Mesothelial cell of epicardium (in vitro differentiated cells): ENCODE measurements around the gene RAB31. TPM values are rescaled to one million over a fixed set of nuclear protein-coding genes. Genes with fewer than 3 reads are reported as not detected.
A peak's percentile ranks its signal among the peaks of the same experiment; 100 is the strongest.
"Not testable (repeated sequence)": the region's sequence is repeated elsewhere in the genome, so short reads cannot be mapped to it uniquely, and the experiment has no call there.

Source experiments
- DNase-seq, 2 experiments: peaks; one replicate each; pipeline ENCODE4 v3.0.0; 2021; ENCODE audit warnings: low spot score in 2 of 2; ENCODE audit not compliant: unreplicated experiment in 2 of 2
- H3K27ac Mint-ChIP-seq: 2 replicates; pipeline ENCODE4 v1.8.0; 2021; ENCODE audit warnings: mixed read lengths
- H3K27me3 Mint-ChIP-seq: 2 replicates; pipeline ENCODE4 v1.8.0; 2021; ENCODE audit warnings: low read depth, mixed read lengths
- H3K36me3 Mint-ChIP-seq: 2 replicates; pipeline ENCODE4 v1.8.0; 2021; ENCODE audit warnings: mixed read lengths
- H3K4me1 Mint-ChIP-seq: 2 replicates; pipeline ENCODE4 v1.8.0; 2021; ENCODE audit warnings: mixed read lengths
- H3K4me3 Mint-ChIP-seq: 2 replicates; pipeline ENCODE4 v1.8.0; 2021; ENCODE audit warnings: mild to moderate bottlenecking, moderate library complexity, mixed read lengths
- H3K9me3 Mint-ChIP-seq: 2 replicates; pipeline ENCODE4 v1.8.0; 2021; ENCODE audit warnings: mixed read lengths
- total RNA-seq: library from RNA; stranded (reverse); gene quantifications from 3 replicates; pipeline ENCODE4 v1.2.1, GENCODE V29; 2021
- TF ChIP-seq, protein P1 (sequence below): fragments of 200-600 bp; sonication (generic); IDR thresholded peaks from one replicate; pipeline ENCODE4 v1.5.0; 2021; ENCODE audit warnings: antibody characterized with exemption; ENCODE audit not compliant: unreplicated experiment

The RAB31 gene
- total RNA-seq, 1 donor from 2014 or later = 21.8 TPM

DNA sequence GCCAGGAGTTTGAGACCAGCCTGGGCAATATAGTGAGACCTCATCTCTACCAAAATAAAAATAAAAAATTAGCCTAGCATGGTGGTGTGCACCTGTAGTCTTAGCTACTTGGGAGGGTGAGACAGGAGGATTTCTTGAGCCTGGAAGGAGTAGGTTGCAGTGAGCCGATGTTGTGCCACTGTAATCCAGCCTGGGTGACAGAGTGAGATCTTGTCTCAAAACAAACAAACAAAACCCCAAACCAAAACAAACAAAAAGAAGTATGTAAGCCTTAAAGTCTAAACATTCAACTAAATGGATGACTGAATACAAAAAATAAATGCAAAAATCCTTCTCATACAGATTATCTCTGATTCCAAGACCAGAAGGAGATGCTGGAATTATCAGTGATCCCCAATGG, 58.6 kb downstream of the RAB31 start:
- H3K4me1 Mint-ChIP-seq = peaks cover 17% of the 10 kb centered on the region
- H3K36me3 Mint-ChIP-seq = peaks cover 8% of the 10 kb centered on the region
- no peak overlapping the region for H3K27ac Mint-ChIP-seq
- no peak for DNase-seq
- no peak overlapping the region for H3K4me3 Mint-ChIP-seq
- H3K9me3 Mint-ChIP-seq = peaks cover 14% of the 10 kb centered on the region
- TF ChIP-seq, protein P1, sequence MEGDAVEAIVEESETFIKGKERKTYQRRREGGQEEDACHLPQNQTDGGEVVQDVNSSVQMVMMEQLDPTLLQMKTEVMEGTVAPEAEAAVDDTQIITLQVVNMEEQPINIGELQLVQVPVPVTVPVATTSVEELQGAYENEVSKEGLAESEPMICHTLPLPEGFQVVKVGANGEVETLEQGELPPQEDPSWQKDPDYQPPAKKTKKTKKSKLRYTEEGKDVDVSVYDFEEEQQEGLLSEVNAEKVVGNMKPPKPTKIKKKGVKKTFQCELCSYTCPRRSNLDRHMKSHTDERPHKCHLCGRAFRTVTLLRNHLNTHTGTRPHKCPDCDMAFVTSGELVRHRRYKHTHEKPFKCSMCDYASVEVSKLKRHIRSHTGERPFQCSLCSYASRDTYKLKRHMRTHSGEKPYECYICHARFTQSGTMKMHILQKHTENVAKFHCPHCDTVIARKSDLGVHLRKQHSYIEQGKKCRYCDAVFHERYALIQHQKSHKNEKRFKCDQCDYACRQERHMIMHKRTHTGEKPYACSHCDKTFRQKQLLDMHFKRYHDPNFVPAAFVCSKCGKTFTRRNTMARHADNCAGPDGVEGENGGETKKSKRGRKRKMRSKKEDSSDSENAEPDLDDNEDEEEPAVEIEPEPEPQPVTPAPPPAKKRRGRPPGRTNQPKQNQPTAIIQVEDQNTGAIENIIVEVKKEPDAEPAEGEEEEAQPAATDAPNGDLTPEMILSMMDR = no peak
- no peaks in the 10 kb centered on the region for H3K27me3 Mint-ChIP-seq

DNA sequence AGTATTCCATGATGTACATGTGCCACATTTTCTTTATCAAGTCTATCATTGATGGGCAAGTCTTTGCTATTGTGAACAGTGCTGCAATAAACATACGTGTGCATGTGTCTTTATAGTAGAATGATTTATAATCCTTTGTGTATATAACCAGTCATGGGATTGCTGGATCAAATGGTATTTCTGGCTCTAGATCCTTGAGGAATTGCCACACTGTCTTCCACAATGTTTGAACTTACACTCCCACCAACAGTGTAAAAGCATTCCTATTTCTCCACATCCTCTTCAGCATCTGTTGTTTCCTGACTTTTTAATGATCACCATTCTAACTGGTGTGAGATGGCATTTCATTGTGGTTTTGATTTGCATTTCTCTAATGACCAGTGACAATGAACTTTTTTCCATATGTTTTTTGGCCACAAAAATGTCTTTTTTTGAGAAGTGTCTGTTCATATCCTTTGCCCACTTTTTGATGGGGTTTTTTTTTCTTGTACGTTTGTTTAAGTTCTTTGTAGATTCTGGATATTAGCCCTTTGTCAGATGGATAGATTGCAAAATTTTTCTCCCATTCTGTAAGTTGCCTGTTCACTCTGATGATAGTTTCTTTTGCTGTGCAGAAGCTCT, 60.1 kb downstream of the RAB31 start:
- peaks cover 17% of the 10 kb centered on the region for H3K4me1 Mint-ChIP-seq
- H3K36me3 Mint-ChIP-seq, H3K4me3 Mint-ChIP-seq, DNase-seq, H3K9me3 Mint-ChIP-seq, H3K27ac Mint-ChIP-seq, H3K27me3 Mint-ChIP-seq: not testable (repeated sequence)

DNA sequence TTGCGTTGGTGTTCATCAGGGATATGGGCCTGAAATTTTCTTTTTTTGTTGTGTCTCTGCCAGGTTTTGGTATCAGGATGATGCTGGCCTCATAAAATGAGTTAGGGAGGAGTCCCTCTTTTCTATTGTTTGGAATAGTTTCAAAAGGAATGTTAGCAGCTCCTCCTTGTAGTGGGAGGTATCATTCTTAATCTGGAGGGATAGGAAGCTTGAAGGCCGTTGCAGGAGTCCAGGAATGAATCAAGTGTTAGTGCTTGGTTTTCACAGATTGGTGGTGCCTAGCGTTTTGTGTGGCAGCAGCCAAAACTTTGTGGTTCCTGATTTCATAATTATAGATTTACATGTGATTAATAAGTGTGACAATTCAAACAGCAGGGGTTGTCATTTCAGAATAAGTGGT, 62.0 kb downstream of the RAB31 start:
- not testable (repeated sequence) for H3K27me3 Mint-ChIP-seq, H3K27ac Mint-ChIP-seq, DNase-seq, H3K4me3 Mint-ChIP-seq, H3K36me3 Mint-ChIP-seq, H3K9me3 Mint-ChIP-seq
- H3K4me1 Mint-ChIP-seq = peaks cover 17% of the 10 kb centered on the region

DNA sequence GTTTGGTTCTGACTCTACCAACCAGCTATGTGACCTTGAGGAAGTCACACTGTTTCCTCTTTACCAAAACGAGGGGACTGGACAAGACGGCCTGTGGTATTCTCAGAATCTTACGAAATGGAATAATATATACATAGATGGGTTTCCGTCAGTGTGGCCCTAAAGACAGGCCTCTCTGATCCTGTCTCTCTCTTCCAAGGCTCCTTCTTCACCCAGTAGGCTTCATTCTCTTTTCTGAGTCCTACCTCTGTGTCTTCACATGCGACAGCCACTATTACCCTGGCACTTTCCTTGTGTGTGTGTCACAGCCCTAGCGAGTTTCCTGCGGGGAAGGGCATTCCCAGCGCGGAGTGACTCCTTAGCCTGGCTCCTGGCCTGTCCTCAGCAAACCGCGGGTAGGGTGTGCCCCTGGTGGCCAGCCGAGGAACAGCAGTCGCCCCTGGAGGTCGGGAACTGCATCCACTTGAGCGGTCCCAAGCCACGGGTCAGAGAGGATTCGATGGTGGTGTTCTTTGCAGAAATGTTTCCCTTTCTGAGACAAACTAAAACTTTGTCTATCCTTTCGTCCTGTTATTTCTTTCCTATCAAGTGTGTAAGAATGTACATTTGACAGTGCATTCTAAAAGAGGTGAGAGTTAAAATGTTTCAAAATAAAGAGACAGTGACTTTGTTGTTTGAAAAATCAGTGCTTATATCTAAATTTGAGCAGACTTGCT, 63.3 kb downstream of the RAB31 start:
- peak; percentile 63 to 88 for DNase-seq
- no peak overlapping the region for H3K4me3 Mint-ChIP-seq
- no peak overlapping the region for H3K27ac Mint-ChIP-seq
- TF ChIP-seq, protein P1 = peak; percentile 98
- H3K4me1 Mint-ChIP-seq = peaks cover 13% of the 10 kb centered on the region
- peaks cover 2% of the 10 kb centered on the region for H3K36me3 Mint-ChIP-seq
- H3K27me3 Mint-ChIP-seq = no peaks in the 10 kb centered on the region
- H3K9me3 Mint-ChIP-seq = peaks cover 7% of the 10 kb centered on the region

DNA sequence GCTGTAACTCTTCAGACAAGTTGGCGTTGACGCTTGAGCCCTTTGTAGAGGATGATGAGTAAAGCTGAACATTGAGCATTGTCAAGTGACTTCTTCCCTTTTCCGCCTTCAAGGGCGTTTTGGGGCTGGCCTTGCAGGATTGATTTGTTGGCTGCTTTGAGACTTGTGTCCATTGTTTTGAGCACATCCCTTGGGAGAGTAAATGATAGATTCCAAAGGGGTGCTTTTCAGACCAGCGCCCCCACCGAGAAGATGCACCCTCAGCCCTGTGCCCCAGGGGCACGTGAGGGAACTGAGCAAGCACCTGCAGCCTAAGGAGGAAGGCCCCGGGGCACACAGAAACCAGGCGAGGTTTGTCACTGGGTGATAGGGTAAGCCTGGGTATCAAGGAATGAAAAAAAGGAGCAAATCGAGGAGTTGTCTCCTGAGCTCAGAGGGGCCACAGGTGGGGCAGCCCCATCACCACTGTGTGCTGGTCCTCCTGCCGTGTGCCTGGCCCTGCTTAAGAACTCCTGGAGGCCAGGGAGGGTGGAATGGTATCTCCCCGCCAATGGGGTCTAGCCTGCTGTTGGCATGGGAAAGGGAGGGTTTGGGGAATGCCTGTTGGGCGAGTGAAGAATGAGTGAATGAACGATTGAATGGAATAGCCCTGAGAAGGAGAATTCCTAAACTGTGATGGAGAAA, 64.0 kb downstream of the RAB31 start:
- H3K4me1 Mint-ChIP-seq = peaks cover 13% of the 10 kb centered on the region
- TF ChIP-seq, protein P1 = no peak
- H3K27me3 Mint-ChIP-seq = no peaks in the 10 kb centered on the region
- no peak for DNase-seq
- no peak overlapping the region for H3K4me3 Mint-ChIP-seq
- peaks cover 7% of the 10 kb centered on the region for H3K9me3 Mint-ChIP-seq
- H3K36me3 Mint-ChIP-seq = peaks cover 2% of the 10 kb centered on the region
- no peak overlapping the region for H3K27ac Mint-ChIP-seq

DNA sequence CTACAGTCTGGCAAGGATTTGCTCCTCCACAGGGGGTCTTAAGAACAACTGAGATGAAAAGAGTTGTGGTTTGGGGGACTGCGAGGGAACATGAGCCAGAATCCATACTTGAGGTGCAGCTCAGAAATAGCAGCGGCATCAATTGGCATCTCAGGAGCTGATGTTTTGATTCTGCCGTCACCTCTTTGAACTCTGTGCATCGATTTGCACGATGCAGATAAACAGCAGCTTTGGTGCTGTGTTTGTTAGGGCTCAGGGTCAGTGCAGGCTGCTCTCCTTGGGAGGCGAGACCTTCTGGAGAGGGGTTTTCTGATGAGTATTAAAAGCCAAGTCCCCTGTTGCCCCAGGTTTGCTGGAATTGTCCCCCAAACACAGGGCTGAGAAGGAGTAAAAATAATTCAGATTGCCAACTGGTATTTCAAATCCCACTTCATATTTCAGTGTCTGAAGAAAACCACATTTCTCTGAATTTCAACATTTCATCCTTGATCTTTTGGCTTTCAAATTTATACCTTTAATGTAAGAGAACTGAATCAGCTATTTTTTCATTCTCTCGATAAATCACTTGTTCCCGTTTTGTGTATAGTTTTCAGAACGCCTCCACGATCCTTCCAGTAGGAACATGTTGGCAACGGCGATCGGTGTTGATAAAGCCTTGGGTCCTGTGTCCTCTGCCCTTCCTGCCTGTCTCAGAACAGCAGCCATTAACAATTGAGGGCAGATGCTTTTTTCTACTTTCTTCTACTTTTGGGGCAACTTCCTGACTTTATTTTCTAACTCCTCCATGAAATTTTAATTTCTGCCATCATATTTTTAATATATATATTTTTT, 65.0 kb downstream of the RAB31 start:
- Mint-ChIP-seq H3K36me3 (peaks cover 3% of the 10 kb centered on the region), H3K4me3 (no peak overlapping the region), H3K27ac (no peak overlapping the region), H3K9me3 (peaks cover 7% of the 10 kb centered on the region), H3K4me1 (peaks cover 13% of the 10 kb centered on the region), H3K27me3 (no peaks in the 10 kb centered on the region)
- TF ChIP-seq, protein P1 = no peak
- no peak for DNase-seq
